Cardiac fibroblast (primary cell): ENCODE data around the gene STPG4.

Experiments used
- DNase-seq, 2 donors: peaks; one replicate each; pipeline versions ENCODE4 v3.0.0 to v3.0.0-alpha.2; 2010; ENCODE audit warnings: low read depth in 2 of 2
- H3K4me3 ChIP-seq, 2 donors: replicated peaks in 1 of 2; 1 replicate in 1 of 2; 2 replicates in 1 of 2; pipeline ENCODE4 v1.5.1; 2011; ENCODE audit warnings: low read depth in 2 of 2, low read length in 2 of 2, mild to moderate bottlenecking in 2 of 2, moderate library complexity in 1 of 2
- CTCF ChIP-seq: IDR thresholded peaks from one replicate; pipeline ENCODE4 v1.5.1; 2011; ENCODE audit warnings: low read depth, mild to moderate bottlenecking, low read length, inconsistent platforms

The STPG4 gene

GRCh38 chr2:47097563-47097962 lies 57.5 kb downstream of the STPG4 start:
- no peak overlapping the region for H3K4me3 ChIP-seq
- DNase-seq, result no peak
- no peak for TF ChIP-seq CTCF

GRCh38 chr2:47096451-47096850 lies 58.7 kb downstream of the STPG4 start:
- no peak overlapping the region for H3K4me3 ChIP-seq
- TF ChIP-seq CTCF, result no peak
- DNase-seq, result no peak

GRCh38 chr2:47095349-47096020 lies 59.6 kb downstream of the STPG4 start:
- no peak for DNase-seq
- no peak for TF ChIP-seq CTCF
- no peak overlapping the region for H3K4me3 ChIP-seq

- H3K4me3 ChIP-seq, result no peak overlapping the region
- no peak for TF ChIP-seq CTCF
- peak in 1 of 2 donors; percentile 30 for DNase-seq
These were observed 60.5 kb downstream of the STPG4 start for GRCh38 chr2:47094511-47095142.

- no peak for DNase-seq
- no peak overlapping the region for H3K4me3 ChIP-seq
- TF ChIP-seq CTCF, result no peak
These were observed 61.5 kb downstream of the STPG4 start for GRCh38 chr2:47093626-47094025.

GRCh38 chr2:47092465-47092864 lies 62.6 kb downstream of the STPG4 start:
- TF ChIP-seq CTCF, result no peak
- H3K4me3 ChIP-seq, result no peak overlapping the region
- DNase-seq, result no peak
